Activated naive CD4-positive, alpha-beta T cell (primary cell): Measurements from ENCODE around the gene KRT36.

Experiments used
- DNase-seq, 4 experiments: peaks; one replicate each; lab custom pipeline; 2025; lab: John Stamatoyannopoulos, UW

KRT36 gene

DNA sequence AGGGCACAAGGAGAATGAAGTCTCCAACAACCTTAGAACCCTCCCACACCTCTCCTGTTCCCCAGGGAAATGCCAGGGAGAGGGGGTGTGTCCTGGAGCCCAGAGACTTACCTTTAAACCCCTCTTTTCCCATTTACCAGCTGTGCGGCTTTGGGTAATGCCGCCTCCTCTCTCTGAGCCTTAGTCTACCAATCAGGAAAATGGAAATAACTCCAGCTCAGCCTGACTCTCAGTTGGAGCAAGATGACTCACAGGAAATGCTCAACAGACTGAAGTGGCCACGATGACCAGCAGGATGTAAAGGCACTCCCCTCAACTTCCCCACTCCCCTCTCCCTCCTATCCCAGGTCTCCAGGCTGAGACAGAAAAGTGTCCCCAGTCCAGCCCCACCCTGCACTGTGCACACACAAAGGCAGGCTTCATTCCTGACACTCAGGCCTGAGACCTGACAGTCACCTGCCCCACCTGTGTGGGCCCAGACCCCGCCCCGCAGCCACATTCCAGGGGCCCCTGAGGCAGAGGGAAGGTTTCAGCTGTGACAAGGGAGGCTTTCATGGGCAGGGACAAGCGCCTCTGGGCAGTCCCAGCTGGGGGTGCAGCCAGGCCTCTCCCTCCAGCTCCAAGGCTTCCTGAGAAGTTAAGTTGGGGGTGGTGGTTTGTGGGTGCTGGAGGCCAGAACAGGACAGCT is 32.0 kb upstream of the KRT36 start:
- DNase-seq = no peak

DNA sequence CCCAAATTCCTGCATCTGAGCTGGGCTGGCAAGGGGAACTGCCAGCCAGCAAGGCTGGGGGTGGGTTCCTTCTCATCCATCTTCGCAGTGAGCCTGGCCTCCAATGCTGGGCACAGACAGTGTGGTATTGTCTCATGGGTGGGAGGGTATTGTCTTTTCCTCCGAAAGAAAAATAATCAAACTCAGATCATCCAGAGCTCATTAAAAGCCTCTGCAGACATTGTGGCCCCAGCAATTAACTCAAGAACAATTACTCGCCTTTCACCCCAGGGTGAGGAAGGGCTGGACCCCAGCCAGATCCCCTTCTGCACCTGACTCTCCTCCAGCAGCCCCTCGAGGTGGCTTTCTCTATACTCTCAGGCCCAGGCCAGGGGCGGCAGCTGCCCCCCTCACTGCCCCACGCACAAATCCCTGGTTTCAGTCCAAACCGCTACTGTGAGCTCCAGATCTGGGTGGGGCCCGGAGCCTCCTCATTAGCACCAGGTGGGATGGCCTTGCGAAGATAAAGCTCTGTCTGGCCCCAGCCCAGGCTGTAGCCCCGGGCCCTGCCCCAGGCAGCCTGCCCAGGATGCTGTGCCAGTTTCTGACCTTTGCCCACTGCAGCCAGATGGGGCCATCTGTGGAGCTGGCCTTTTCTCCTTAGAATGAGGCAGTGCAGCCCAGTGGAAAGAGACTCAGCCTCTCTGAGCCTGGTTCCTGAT is 31.3 kb upstream of the KRT36 start:
- no peak for DNase-seq

- DNase-seq = no peak
Measured at GRCh38 chr17:41519501-41520224, 30.0 kb upstream of the KRT36 start.

DNA sequence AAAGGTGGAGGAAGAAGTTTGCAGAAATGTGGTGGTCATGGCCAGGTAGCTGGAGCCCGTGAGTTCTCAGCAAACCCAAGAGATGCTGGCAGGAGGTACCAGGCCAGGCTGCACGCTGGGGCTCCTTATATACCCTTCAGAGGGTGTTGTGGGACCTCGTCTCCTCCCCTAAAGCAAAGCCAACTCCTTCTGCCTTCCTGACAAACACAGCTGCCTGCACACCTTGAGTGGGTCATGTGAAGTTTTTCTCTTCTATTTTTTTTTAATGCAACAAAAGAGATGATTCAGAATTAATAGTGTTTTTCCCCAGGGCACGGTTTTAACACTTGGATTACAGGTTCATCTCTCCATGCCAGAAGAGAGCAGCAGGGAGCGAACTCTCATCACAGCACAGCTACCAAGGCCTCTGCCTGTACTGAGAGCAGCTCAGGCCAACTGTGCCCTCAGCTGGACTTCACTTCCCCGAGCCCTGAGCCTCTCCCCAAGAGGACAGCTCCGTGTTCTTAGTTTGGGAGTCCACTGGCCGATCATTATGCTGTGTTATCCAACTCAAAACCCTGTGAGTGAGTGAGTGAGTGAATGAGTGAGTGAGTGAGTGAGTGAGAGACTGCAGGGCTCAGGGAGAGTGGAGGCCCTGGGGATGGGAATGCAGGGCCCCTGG is 29.2 kb upstream of the KRT36 start, which contains the start of gene KRT15:
Gene KRT15 (minus strand): TSS at position 102 of the 661 bp plus-strand sequence. CDS start 63 bp downstream, at position 39.
- no peak for DNase-seq

DNA sequence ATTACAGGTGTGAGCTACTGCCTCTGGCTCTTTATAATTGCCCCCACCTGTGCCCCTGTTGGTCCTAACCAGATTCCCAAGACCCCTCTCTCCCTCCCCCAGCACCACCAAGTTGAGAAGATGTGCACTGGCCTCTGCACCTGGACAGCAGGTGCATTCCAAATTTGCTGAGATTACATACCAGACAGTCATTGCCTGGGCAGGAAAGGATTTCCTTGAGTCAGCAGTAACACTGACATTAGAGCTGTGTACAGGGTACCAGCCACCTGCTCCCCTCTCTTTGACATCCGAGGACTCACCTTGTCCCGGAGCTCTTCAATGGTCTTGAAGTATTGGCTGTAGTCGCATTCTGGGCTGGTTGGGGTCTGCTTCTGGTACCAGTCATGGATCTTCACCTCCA is 28.3 kb upstream of the KRT36 start:
- no peak for DNase-seq

DNA sequence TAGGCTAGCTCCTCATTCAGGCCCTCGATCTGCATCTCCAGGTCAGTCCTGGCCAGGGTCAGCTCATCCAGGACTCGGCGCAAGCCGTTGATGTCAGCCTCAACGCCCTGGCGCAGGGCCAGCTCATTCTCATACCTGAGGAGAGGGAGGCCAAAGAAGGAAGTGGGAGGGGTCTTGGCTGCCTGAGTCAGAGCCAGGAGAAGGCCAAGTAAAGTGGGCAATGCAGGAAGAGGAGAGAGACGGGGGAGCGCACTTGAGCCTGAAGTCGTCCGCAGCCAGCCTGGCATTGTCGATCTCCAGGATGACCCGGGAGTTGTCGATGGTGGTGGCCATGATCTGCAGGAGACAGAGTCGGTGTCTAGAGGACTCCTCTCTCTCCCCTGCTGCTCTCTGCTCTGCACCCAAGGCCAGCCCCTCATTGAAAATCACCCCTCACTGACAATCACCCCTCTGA is 27.1 kb upstream of the KRT36 start:
- no peak for DNase-seq

DNA sequence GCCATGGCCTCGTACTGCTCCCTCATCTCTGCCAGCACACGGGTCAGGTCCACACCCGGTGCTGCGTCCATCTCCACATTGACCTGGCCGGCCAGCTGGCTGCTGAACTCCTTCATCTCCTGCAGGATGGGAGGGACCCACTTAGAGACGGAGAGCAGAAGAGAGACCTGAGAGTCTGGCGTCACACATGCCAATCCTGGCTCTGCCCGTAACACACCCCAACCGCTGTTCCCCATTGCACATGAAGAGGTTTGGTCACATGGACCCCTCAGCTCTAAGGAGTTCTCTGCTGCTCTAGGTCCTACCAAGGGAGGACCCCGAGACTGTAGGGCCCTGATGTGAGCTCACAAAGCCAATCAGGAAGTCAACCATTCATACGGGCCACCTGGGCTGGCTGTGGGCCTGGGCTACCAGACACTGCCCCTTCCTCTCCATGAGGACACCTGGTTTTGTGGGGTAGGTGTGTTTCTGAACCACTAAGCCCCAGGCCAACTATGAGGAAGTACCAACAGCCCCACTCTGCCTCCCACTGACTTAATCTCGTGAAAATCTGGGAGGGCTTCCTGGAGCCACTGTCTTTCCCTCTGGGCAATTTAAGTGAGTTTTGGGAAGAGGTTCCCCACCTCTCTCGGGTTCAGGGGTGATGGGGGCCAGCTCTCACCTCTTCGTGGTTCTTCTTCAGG is 26.6 kb upstream of the KRT36 start:
- DNase-seq = no peak

- DNase-seq = no peak
Measured at GRCh38 chr17:41513168-41513547, 23.4 kb upstream of the KRT36 start.

GRCh38 chr17:41512546-41513167 is 22.9 kb upstream of the KRT36 start:
- DNase-seq = no peak

GRCh38 chr17:41511716-41512115 is 22.0 kb upstream of the KRT36 start:
- DNase-seq = no peak

GRCh38 chr17:41511116-41511515 is 21.4 kb upstream of the KRT36 start:
- no peak for DNase-seq

DNA sequence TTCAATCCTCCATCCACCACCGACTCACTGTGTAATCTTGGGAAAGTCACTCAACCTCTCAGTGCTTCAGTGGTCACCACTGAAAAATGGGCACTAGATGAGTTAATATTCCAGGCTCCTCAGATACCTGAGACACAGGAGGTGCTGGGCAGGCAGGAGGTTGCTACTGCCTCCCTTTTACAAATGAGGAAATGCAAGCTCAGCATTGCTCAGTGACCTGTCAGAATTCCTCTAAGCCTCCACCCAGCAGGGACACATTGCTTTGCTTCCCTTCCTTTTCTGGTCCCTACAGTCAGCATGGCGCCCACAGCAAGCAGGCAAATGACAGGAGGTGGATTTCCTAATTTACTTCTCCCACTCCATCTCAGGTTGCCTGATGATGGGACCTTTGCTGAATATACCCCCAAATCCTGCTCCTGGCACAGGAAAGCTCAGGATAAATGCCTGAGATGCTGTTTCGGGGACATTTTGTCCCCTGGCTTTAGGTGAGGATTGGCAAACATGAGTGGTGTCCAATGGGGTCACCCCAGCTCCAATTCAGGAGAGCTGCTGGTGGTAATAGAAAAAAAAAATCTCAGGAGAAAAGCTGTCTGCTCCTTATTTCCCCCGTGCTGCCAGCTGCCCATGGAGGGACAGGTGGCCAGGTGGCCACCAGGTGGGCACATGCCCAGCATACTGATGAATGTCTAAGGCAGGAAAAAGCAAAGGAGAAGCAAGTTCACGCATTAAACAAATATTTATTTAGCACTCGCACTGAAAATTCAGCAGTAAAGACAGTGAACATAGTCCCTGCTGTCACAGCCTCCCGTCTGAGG is 20.7 kb upstream of the KRT36 start:
- DNase-seq = no peak

GRCh38 chr17:41507315-41507880 is 17.7 kb upstream of the KRT36 start:
- DNase-seq = no peak

DNA sequence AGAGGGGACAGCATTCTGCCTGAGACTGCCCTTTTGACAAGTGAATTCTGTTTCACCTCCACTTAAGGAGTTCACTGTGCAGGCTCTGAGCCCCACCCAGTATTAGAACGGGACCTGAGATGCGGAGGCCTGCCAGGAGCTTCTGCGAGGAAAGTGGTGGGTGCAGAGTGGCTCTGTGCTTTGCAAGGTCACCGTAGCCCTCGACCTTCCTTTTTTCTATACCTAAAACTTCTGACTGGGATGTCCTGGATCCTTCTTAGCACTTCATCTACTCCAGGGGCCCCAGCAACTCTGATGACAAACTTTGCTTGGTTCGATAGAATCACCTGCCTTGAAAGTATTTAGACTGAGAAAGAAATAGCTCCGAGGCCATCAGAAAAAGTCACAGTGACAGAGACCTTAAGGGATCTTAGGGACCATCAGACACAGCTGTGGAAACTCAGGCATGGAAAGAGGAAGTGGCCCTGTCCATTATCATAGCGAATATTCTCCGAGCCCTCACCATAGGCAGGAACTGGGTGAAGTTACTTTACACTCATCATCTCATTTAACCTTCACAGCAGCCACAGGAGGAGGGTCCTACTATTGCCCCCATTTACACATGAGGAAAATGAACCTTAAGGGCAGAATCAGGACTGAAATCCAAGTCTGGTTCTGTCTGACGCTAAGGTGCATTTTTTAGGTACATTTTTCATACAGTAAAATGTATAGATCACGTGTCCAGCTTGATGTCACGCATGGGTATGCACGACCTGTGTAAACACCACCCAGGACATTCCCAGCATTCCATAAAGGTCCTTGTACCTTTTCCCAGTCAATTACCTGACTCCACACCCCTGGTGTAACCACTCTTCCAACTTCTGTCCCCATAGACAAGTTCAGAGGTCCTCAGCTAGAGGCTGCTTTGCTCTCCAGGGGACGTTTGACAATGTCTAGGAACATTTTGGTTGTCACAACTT is 16.4 kb upstream of the KRT36 start:
- no peak for DNase-seq

GRCh38 chr17:41505007-41505808 is 15.5 kb upstream of the KRT36 start, which contains the start of gene KRT13:
TSS of gene KRT13 (minus strand) at chr17:41505612. CDS start at chr17:41505550, 62 bp downstream.
- no peak for DNase-seq

GRCh38 chr17:41504246-41504977 is 14.7 kb upstream of the KRT36 start:
- no peak for DNase-seq

DNA sequence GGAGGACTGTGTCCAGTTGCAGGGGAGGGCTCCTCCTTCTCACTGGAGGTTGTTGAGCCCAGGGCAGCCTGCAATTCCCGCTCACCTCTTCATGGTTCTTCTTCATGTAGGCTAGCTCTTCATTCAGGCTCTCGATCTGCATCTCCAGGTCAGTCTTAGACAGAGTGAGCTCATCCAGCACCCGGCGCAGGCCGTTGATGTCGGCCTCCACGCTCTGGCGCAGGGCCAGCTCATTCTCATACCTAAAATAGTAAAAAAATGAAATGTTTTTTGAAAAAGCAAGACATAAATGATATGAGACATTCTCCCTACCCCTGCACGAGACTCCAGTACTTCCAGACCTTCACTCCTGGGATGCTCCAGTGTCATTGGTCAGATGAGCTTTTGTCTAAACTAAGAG is 13.5 kb upstream of the KRT36 start:
- DNase-seq = no peak
